K562 (cell line): ENCODE measurements around the gene CABLES1. TPM values are rescaled to one million over a fixed set of nuclear protein-coding genes. Genes with fewer than 3 reads are reported as not detected.

Source experiments
- ARID1B ChIP-seq: fragments of 450-650 bp; IDR thresholded peaks from 2 replicates; pipeline ENCODE4 v1.6.1; 2016; ENCODE audit warnings: antibody characterized with exemption, mild to moderate bottlenecking, inconsistent platforms
- CREB1 ChIP-seq, 2 experiments: sonication (generic) in 1 of 2; formaldehyde crosslinking in 1 of 2; IDR thresholded peaks; 2 replicates each; pipeline versions ENCODE4 v1.6.1 to v1.8.0; 2012 to 2022; ENCODE audit warnings: inconsistent platforms in 1 of 2, mild to moderate bottlenecking in 1 of 2, missing genetic modification reagents in 1 of 2, moderate library complexity in 1 of 2
- ETV1 ChIP-seq: fragments of 450-650 bp; conservative IDR thresholded peaks from 2 replicates; pipeline ENCODE4 v1.6.1; 2016; ENCODE audit warnings: missing genetic modification characterization, control low read depth, low read depth, missing compliant biosample characterization
- KLF10 ChIP-seq: fragments of 250-450 bp; sonication (Bioruptor Pico); IDR thresholded peaks from 2 replicates; pipeline ENCODE4 v1.6.1; 2021; ENCODE audit warnings: matching md5 sums
- MTF1 ChIP-seq: fragments of 250-450 bp; sonication (Bioruptor Pico); IDR thresholded peaks from 2 replicates; pipeline ENCODE4 v1.9.0; 2021; ENCODE audit warnings: moderate library complexity, mild to moderate bottlenecking, inconsistent platforms, borderline replicate concordance
- POLR2AphosphoS2 ChIP-seq: IDR thresholded peaks from 2 replicates; pipeline ENCODE4 v1.6.1; 2012; ENCODE audit warnings: low read length, improper control_type of control experiment
- SMARCA4 ChIP-seq: fragments of 450-650 bp; IDR thresholded peaks from 2 replicates; pipeline ENCODE4 v1.6.1; 2016
- TAF1 ChIP-seq: IDR thresholded peaks from 2 replicates; pipeline ENCODE4 v1.6.1; 2011; ENCODE audit warnings: mild to moderate bottlenecking, low read length, moderate library complexity; ENCODE audit not compliant: insufficient read depth, control insufficient read depth, severe bottlenecking; ENCODE audit errors: extremely low read depth
- ZNF232 ChIP-seq: sonication (generic); formaldehyde crosslinking; IDR thresholded peaks from 2 replicates; pipeline ENCODE4 v1.8.0; 2022; ENCODE audit warnings: mild to moderate bottlenecking, missing genetic modification reagents
- ZNF77 ChIP-seq: fragments of 250-450 bp; sonication (Bioruptor Pico); IDR thresholded peaks from 2 replicates; pipeline ENCODE4 v1.5.0; 2020
- polyA plus RNA-seq, 8 experiments: library from polyadenylated mRNA; depleted of rRNA in 4 of 8; stranded (reverse) in 5 of 8; unstranded in 3 of 8; fragments of >200 nt; fragmentation: Nextera tagmentation in 2 of 8; fragmentation: Illumina TruSeq in 1 of 8; extraction: Ambion mirVana in 2 of 8; extraction: Trizol in 1 of 8; gene quantifications; 2 replicates each; pipeline versions ENCODE4 v1.2.1 to v1.2.3, GENCODE V29; 2011 to 2014; ENCODE audit warnings: inconsistent platforms in 1 of 8, missing spikeins in 1 of 8
- total RNA-seq, 7 experiments: library from RNA; depleted of rRNA in 6 of 7; stranded (reverse); fragments of >200 nt in 6 of 7; fragmentation: Illumina TruSeq in 2 of 7; extraction: Trizol in 2 of 7; gene quantifications; 2 replicates each; pipeline versions ENCODE4 v1.2.1 to v1.2.3, GENCODE V29; 2011 to 2021; ENCODE audit warnings: low replicate concordance in 1 of 7
- TF ChIP-seq, protein P1 (sequence below): fragments of 250-450 bp; sonication (Bioruptor Pico); IDR thresholded peaks from 2 replicates; pipeline ENCODE4 v1.8.0; 2022; ENCODE audit warnings: moderate library complexity, mild to moderate bottlenecking, inconsistent platforms
- TF ChIP-seq, protein P2 (sequence below): fragments of 450-650 bp; IDR thresholded peaks from 2 replicates; pipeline ENCODE4 v1.6.1; 2016; ENCODE audit warnings: mild to moderate bottlenecking
- TF ChIP-seq, protein P3 (sequence below), 2 experiments: fragments of 450-650 bp in 1 of 2; sonication (generic) in 1 of 2; formaldehyde crosslinking in 1 of 2; IDR thresholded peaks in 1 of 2; conservative IDR thresholded peaks in 1 of 2; 2 replicates each; pipeline versions ENCODE4 v1.6.1 to v1.8.1; 2016 to 2023; ENCODE audit warnings: mild to moderate bottlenecking in 2 of 2, moderate library complexity in 2 of 2, inconsistent platforms in 1 of 2, missing genetic modification reagents in 1 of 2
- TF ChIP-seq, protein P4 (sequence below), 2 experiments: fragments of 450-650 bp; IDR thresholded peaks; 2 replicates each; pipeline ENCODE4 v1.6.1; 2016; ENCODE audit warnings: mild to moderate bottlenecking in 2 of 2, borderline replicate concordance in 1 of 2, low read depth in 1 of 2, moderate library complexity in 1 of 2

Gene CABLES1
- total and polyA plus RNA-seq, 9 of the 15 experiments (the other 6 are each of a cell fraction or from before 2014, with no cell fraction given), result 0.04 to 0.10 (median 0.06) TPM; not detected in 3

DNA sequence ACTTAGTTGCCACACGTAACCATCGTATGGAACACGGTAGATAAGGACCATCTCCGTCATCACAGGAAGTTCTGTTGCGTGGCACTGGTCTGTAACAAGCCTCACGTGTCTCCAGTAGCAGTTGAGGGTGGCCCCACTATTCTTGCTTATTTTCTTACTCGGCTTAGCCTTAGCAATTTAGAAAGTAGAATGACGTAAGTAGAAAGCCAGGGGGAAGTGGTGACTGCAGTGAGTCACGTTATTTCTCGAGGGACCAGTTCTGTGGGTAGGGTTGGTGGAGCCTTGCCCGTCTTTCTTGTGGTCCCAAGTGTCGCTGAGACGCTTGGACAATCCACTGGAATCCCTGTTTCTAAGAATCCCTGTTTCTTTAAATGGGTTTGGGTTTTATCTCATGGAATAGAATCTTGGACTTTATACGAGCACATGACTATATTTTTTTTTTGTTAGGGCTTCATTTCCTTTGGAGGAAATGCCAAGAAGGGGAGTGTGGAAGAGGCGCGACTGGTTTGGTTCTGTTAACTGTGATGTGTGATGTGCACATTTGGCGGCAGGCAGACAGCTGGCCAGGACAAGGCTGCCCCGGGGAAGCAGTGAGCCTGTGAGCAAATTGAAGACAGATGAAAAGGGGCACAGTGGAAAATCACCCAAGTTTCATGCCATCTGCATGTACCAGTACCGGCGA is 96.2 kb downstream of the CABLES1 start (continued):
- TF ChIP-seq, protein P1, sequence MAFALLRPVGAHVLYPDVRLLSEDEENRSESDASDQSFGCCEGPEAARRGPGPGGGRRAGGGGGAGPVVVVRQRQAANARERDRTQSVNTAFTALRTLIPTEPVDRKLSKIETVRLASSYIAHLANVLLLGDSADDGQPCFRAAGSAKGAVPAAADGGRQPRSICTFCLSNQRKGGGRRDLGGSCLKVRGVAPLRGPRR (CRISPR knock-in tag), result no peak
- TF ChIP-seq ZNF232, result no peak
- no peak for TF ChIP-seq CREB1 (IDR thresholded peaks at IDR 0.05)
- peak; percentile 67 for TF ChIP-seq CREB1 (CRISPR knock-in tag; IDR thresholded peaks at IDR 0.05)
- TF ChIP-seq KLF10 (CRISPR knock-in tag), result no peak
- TF ChIP-seq ARID1B, result peak; percentile 22; the same call in 1 of the 2 replicates
- TF ChIP-seq MTF1, result no peak
- TF ChIP-seq POLR2AphosphoS2, result no peak
- TF ChIP-seq TAF1, result no peak
- TF ChIP-seq, protein P2, sequence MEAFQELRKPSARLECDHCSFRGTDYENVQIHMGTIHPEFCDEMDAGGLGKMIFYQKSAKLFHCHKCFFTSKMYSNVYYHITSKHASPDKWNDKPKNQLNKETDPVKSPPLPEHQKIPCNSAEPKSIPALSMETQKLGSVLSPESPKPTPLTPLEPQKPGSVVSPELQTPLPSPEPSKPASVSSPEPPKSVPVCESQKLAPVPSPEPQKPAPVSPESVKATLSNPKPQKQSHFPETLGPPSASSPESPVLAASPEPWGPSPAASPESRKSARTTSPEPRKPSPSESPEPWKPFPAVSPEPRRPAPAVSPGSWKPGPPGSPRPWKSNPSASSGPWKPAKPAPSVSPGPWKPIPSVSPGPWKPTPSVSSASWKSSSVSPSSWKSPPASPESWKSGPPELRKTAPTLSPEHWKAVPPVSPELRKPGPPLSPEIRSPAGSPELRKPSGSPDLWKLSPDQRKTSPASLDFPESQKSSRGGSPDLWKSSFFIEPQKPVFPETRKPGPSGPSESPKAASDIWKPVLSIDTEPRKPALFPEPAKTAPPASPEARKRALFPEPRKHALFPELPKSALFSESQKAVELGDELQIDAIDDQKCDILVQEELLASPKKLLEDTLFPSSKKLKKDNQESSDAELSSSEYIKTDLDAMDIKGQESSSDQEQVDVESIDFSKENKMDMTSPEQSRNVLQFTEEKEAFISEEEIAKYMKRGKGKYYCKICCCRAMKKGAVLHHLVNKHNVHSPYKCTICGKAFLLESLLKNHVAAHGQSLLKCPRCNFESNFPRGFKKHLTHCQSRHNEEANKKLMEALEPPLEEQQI, result no peak
- no peak for TF ChIP-seq ZNF77
- TF ChIP-seq, protein P3, sequence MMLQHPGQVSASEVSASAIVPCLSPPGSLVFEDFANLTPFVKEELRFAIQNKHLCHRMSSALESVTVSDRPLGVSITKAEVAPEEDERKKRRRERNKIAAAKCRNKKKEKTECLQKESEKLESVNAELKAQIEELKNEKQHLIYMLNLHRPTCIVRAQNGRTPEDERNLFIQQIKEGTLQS (IDR thresholded peaks at IDR 0.05), result peak; percentile 83
- TF ChIP-seq, protein P3 (CRISPR knock-in tag; conservative IDR thresholded peaks at IDR 0.05), result no peak
- TF ChIP-seq ETV1 (tag), result peak; percentile 74
- peak; percentile 14; the same call in 1 of the 2 replicates for TF ChIP-seq SMARCA4
- TF ChIP-seq, protein P4, sequence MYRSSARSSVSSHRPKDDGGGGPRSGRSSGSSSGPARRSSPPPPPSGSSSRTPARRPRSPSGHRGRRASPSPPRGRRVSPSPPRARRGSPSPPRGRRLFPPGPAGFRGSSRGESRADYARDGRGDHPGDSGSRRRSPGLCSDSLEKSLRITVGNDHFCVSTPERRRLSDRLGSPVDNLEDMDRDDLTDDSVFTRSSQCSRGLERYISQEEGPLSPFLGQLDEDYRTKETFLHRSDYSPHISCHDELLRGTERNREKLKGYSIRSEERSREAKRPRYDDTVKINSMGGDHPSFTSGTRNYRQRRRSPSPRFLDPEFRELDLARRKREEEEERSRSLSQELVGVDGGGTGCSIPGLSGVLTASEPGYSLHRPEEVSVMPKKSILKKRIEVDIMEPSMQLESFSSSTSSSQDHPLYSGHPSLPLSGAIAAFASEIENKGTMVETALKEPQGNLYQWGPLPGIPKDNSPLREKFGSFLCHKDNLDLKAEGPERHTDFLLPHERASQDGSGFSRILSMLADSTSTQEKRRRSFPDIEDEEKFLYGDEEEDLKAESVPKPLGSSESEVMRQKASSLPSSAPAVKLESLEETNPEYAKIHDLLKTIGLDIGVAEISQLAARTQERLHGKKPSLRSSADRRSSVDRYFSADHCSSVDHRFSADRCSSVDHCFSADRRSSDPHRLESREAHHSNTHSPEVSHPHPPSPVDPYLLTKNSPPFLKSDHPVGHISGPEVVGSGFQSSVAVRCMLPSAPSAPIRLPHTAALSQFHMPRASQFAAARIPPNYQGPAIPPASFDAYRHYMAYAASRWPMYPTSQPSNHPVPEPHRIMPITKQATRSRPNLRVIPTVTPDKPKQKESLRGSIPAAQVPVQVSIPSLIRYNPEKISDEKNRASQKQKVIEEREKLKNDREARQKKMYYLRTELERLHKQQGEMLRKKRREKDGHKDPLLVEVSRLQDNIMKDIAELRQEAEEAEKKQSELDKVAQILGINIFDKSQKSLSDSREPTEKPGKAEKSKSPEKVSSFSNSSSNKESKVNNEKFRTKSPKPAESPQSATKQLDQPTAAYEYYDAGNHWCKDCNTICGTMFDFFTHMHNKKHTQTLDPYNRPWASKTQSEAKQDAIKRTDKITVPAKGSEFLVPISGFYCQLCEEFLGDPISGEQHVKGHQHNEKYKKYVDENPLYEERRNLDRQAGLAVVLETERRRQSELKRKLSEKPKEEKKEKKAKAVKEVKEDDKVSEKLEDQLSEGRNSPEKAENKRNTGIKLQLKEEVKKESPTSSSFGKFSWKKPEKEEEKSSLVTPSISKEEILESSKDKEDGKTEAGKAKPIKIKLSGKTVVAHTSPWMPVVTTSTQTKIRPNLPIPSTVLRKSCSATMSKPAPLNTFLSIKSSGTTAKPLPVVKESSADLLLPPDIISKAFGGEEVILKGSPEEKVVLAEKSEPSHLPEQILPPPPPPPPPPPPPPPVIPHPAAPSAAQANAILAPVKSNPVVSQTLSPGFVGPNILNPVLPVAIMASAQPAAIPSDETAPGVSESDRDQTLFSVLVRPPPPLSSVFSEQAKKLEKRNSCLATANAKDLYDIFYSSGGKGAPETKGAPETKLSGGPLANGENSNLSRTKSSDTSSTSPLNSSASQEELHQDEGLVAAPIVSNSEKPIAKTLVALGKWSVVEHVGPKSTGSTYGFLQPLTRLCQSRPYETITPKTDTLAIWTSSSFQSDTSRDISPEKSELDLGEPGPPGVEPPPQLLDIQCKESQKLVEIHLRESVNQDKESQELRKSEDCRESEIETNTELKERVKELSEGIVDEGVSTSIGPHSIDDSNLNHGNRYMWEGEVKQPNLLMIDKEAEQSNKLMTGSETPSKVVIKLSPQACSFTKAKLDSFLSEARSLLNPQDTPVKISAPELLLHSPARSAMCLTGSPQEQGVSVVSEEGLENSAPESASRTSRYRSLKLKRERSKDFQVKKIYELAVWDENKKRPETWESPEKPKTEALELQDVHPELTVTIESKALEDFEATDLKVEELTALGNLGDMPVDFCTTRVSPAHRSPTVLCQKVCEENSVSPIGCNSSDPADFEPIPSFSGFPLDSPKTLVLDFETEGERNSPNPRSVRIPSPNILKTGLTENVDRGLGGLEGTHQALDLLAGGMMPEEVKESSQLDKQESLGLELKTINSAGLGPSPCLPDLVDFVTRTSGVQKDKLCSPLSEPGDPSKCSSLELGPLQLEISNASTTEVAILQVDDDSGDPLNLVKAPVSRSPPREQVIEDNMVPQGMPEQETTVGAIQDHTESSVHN (IDR thresholded peaks at IDR 0.05; ENCODE audit: borderline replicate concordance in 1 of 2, low read depth in 1 of 2), result no peak
